Lung microvascular endothelial cell (primary cell): ENCODE results near the gene HMGCS2. TPM values are rescaled to one million over a fixed set of nuclear protein-coding genes. Genes with fewer than 3 reads are reported as not detected.
"Not testable (repeated sequence)": the region's sequence is repeated elsewhere in the genome, so short reads cannot be mapped to it uniquely, and the experiment has no call there.

ENCODE experiments used
- DNase-seq, 2 donors: peaks; one replicate each; pipeline versions ENCODE4 v3.0.0 to v3.0.0-alpha.2; 2010; ENCODE audit warnings: low read depth in 2 of 2
- total RNA-seq: library from RNA; depleted of rRNA; stranded (reverse); fragments of >200 nt; gene quantifications from 2 replicates; pipeline ENCODE4 v1.2.1, GENCODE V29; 2014

Gene HMGCS2
- total RNA-seq, 1 donor from 2014 or later: not detected

- no peak for DNase-seq
These were observed 36.8 kb downstream of the HMGCS2 start for GRCh38 chr1:119731741-119732430.

- no peak for DNase-seq
These were observed 37.6 kb downstream of the HMGCS2 start for GRCh38 chr1:119731060-119731459.

GRCh38 chr1:119729044-119729443 is 39.7 kb downstream of the HMGCS2 start:
- no peak for DNase-seq

GRCh38 chr1:119727991-119728390 is 40.7 kb downstream of the HMGCS2 start:
- peak; percentile 9 to 21 for DNase-seq

GRCh38 chr1:119725626-119726025 is 43.1 kb downstream of the HMGCS2 start:
- no peak for DNase-seq

GRCh38 chr1:119724611-119725218 is 44.0 kb downstream of the HMGCS2 start:
- no peak for DNase-seq

- no peak for DNase-seq
These were observed 46.8 kb downstream of the HMGCS2 start for GRCh38 chr1:119721896-119722295.

GRCh38 chr1:119720866-119721440 is 47.8 kb downstream of the HMGCS2 start:
- DNase-seq: no peak

GRCh38 chr1:119718972-119719371 is 49.7 kb downstream of the HMGCS2 start:
- DNase-seq: no peak

GRCh38 chr1:119718409-119718808 is 50.3 kb downstream of the HMGCS2 start:
- DNase-seq: no peak

- DNase-seq: no peak
These were observed 53.2 kb downstream of the HMGCS2 start for GRCh38 chr1:119715542-119715941.

GRCh38 chr1:119714583-119714982 is 54.1 kb downstream of the HMGCS2 start:
- no peak for DNase-seq

- no peak for DNase-seq
These were observed 54.8 kb downstream of the HMGCS2 start for GRCh38 chr1:119713749-119714456.

GRCh38 chr1:119713039-119713748 is 55.5 kb downstream of the HMGCS2 start:
- DNase-seq: no peak

- peak in 1 of 2 donors; percentile 61 for DNase-seq
These were observed 56.2 kb downstream of the HMGCS2 start for GRCh38 chr1:119712342-119713038.

- DNase-seq: peak in 1 of 2 donors; percentile 70
These were observed 56.8 kb downstream of the HMGCS2 start, which contains the start of gene PHGDH for GRCh38 chr1:119711804-119712341. Gene PHGDH, plus strand, starts transcription at chr1:119711934. Its CDS starts 89 bp downstream, at chr1:119712023.

- not testable (repeated sequence) for DNase-seq
These were observed 57.3 kb downstream of the HMGCS2 start for GRCh38 chr1:119711356-119711803.

- not testable (repeated sequence) for DNase-seq
These were observed 62.1 kb downstream of the HMGCS2 start for GRCh38 chr1:119706599-119706998.

- DNase-seq: no peak
These were observed 64.8 kb downstream of the HMGCS2 start for GRCh38 chr1:119703666-119704450.

- peak in 1 of 2 donors; percentile 61 for DNase-seq
These were observed 66.3 kb downstream of the HMGCS2 start for GRCh38 chr1:119702384-119702783.
